HG03066 (cell line): ENCODE measurements around the gene CCR6.
A peak's percentile ranks its signal among the peaks of the same experiment; 100 is the strongest.

Source experiments
- ATAC-seq: cut with Tn5 transposase; IDR thresholded peaks from one replicate; pipeline ENCODE4 v1.9.1; 2021; ENCODE audit warnings: low read depth; ENCODE audit not compliant: unreplicated experiment

Gene CCR6

DNA sequence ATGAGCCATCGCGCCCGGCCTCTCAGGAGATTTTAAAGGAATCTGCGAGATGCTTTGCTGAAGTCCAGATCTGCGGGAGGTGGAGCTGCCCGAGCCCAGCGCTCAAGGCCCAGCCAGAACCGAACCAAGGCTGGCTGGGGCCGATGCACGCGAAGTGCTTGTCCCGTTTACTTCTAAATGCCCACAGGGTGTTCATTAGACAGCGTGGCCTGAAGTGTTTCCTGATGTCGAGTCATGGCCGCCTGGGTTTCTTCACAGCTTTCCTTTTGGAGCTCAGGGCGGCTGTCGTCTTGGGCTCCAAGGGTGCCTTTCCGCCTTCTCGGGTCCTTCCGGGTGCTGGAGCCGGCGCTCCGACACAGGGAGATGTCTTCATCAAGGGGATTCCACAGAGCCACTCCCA lies 25.1 kb upstream of the CCR6 start:
- ATAC-seq, result no peak

DNA sequence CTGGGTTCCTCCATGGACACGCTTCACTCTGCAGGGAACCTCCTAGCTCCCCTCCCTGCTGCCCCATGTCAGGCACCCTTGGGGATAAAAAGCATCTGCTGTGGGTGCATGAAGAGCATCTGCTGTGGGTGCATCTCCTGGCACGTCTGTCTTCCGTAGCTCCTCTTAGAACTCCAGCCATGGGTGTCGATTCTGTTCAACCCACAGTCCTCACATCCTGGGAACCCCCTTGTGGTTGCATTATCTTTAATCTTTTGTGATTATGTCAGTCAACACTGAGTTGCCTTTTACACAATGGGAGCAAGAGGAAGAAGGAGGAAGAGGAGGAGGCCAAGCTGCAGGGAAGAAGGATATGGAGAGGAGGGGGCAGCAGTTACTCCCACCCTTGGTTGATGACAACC lies 24.1 kb upstream of the CCR6 start:
- no peak for ATAC-seq

DNA sequence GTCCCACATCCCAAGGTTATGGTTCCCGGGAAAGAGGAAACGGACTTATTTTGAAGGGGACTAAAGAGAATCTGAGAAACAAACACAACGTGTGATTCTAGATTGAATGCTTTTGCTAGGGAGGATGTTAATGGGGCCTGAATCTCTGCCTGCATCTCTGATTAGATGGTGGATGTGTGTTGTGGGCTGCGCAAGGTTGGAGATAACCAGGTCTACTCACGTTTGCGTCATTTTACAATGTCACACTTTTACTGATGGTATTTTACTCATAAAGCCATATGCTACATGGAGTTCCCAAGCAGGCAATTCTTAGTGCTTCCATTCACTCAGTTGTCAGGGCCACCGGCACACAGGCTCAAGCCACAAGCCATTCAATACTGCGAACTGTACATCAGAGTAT lies 23.2 kb upstream of the CCR6 start:
- no peak for ATAC-seq

DNA sequence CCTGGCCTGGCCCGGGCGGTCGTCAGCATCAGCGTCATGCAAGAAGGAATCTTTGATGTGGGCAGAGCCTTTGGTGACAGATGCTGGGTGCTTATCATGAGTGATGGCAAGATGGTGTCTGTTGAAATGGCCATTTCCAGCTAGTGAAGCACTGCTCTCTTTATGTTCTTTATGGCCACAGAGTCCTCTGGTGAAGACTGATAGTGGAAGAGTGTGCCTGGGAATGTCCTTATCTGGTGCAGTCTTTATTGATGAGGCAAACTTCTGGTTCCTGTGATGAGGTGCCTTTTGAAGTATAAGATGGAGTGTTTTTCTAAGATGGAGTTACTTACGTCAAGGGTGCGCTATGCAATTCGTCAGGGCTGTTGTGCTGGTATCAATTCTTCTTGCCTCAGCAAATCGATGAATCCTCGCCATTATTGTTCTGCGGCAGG lies 22.6 kb upstream of the CCR6 start:
- ATAC-seq, result no peak

DNA sequence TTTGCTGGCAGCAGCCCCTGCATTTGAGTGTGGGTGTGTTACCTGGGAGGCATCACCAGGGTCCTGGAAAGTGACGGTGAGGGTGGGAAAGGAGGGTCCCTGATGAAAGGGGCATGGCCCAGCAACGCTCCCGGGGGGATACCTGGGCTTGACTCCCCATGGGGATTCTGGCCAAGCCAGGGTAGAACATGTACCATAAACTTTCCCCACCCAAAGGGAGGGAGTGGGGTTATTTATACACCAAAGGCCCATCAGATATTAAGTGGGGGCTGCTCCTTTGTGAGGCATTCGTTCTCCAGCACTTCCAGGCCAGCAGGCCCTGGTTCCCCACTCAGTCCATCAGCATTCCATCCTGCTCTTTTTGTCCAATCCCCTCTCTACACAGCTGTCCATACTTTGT lies 20.6 kb upstream of the CCR6 start:
- ATAC-seq, result no peak

DNA sequence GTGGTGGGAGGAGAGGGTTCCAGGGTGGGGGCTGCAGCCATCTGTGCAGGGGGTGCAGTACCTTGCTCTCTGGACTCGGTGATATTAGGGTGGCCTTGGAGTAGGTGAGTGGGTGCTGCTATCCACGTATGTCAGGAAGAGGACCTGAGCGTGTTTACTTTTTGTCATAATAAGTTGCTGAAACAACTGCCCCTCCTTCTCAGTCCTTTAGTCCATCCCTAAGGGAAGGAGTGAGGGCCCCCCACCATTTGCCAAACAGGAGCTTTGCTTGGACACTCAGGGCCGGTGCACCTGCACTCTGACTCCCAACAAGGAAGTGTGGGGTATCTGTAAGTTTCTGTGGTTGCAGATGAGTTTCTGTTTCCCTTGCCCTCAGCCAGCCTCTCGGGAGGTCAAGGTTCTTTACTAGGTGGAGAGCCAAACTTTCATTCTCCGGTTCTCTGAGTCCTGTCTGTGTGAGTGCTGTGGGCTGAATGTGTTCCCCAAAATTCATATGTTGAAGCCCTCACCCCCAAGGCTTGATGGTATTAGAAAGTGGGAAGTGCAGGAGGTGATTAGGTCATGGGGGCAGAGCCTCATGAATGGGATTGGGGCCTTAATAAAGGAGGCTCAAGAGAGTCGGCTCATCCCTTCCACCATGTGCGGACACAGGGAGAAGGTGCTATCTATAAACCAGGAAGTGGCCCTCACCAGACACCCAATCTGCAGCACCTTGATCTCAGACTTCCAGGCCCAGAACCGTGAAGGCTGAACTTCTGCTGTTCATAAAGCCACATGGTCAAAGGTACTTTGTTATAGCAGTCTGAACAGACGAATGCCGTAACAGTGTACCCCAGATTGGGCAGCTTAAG lies 19.6 kb upstream of the CCR6 start:
- ATAC-seq, result peak; percentile 98

DNA sequence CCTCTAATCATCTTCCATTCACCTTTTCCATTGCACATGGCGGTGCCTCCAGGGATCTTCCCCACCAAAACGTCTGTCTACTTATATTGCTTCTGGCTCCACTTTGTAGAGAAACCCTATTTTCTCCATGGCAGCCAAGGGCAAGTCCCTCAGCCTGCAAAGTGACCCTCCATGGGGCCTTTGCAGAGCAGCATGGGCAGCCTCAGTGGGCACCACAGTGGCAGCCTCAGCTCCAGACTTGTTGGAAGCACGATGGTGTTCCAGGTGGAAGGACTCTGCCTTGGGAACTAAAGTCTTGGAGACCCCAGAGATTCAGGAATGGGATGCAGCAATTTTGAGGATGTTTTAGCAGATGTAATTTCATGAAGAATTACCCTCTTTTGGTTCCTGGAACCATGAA lies 18.5 kb upstream of the CCR6 start:
- no peak for ATAC-seq

GRCh38 chr6:167105060-167105459 lies 17.8 kb upstream of the CCR6 start:
- ATAC-seq, result no peak

GRCh38 chr6:167106406-167106805 lies 16.5 kb upstream of the CCR6 start:
- no peak for ATAC-seq

GRCh38 chr6:167107787-167108186 lies 15.1 kb upstream of the CCR6 start:
- no peak for ATAC-seq

GRCh38 chr6:167108278-167108677 lies 14.6 kb upstream of the CCR6 start:
- ATAC-seq, result no peak

DNA sequence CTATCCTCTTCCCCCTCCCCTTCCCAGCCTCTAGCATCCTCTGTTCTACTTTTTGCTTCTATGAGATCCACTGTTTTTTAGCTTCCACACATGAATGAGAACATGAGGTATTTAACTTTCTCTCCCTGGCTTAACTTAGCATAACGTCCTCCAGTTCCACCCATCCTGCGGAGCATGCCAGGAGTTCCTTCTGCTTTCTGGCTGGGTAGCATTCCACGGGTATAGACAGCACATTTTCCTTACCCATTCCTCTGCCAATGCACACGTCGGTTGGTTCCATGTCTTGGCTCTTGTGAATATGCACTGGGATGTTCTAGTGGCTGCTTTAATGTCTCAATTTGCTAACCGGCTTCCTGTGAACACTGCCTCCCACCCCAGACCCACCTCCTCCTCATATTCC lies 13.2 kb upstream of the CCR6 start:
- ATAC-seq, result no peak

- ATAC-seq, result no peak
These were observed 11.3 kb upstream of the CCR6 start for GRCh38 chr6:167111597-167111996.

DNA sequence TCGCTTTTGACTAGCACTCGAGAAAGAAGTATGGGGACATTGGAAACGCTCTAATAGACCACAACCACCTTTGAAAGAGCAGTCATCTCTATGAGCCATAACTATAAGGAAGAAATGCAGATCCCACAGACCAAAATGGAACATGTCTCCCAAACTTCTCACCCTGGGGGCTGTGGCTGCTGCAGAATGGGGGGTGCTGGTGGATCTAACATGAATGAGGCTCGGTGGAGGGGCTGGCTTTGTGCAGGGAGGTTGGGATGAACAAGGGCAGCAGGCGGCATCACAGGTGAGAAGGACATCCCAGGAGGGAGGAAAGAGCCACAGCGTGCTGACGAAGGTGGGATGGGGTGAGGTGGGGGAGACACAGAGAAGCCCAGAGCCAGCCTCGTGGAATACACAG lies 10.5 kb upstream of the CCR6 start:
- no peak for ATAC-seq

- ATAC-seq, result peak; percentile 51
These were observed 9.7 kb upstream of the CCR6 start for GRCh38 chr6:167113047-167113754.

- peak; percentile 82 for ATAC-seq
These were observed 8.7 kb upstream of the CCR6 start for GRCh38 chr6:167113935-167114910.

GRCh38 chr6:167115054-167115453 lies 7.8 kb upstream of the CCR6 start:
- no peak for ATAC-seq

DNA sequence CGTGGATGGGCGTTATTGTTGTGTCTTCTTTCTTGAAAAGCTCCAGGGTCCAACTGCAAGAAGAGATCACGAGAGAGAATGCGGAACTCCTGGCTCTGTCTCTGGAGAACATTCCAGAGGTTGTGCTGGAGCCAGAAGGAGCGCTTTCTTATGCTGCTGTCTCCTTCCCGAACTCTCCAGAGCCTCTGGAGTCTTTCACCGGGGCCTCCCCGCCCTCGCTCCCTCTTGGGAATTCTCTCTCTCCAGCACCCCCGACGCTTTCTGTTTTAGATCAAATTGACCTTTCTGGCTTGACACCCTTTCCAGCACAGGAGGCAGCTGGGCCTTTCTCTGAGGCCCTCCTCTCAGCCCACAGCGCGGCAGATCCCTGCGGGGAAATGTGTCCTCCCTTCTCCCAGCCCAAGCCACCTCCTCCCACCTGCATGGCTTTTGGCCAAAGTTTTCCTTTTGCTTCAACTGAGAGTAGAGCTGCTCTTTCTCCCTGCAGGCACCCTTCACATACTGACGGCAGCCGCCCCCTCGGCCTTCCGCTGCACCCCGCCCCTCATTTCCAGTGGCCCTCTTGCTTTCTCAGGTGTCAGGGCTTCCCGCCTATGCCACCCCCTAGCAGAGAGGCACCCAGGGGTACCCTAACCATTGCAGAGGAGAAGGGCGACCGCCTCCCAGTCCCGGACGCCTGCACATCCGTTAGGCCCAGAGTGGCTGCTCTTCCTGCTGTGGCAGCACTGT lies 6.6 kb upstream of the CCR6 start:
- ATAC-seq, result no peak

- ATAC-seq, result no peak
These were observed 6.1 kb upstream of the CCR6 start for GRCh38 chr6:167116838-167117228.

DNA sequence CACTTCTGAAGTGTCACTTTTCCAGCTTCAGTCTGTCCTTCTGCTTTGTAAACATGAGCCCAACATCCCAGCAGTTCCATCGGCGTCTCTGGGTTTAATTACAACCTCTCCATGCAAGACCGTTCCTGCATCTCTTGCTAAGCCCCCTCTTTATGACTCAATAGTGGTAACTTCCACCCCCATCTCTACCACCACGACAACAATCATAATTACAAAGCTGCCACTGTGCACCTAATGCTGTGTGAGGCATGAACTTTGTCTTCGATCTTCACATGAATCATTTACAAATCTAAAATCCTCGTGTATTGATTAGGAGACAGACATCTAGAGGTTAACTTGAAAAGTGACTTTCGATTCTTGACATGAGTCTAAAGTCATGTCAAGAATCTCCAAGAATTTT lies 4.9 kb upstream of the CCR6 start:
- ATAC-seq, result no peak
